Mucosa of stomach (tissue), 1 donor: Measurements from ENCODE around the gene PLGRKT.

ENCODE experiments used
- H3K27me3 ChIP-seq: one replicate; pipeline ENCODE4 v1.7.0; 2013; ENCODE audit warnings: mild to moderate bottlenecking, low read length; ENCODE audit not compliant: control insufficient read depth, insufficient read depth
- H3K36me3 ChIP-seq: one replicate; pipeline ENCODE4 v1.7.0; 2013; ENCODE audit warnings: low read length; ENCODE audit not compliant: control insufficient read depth, insufficient read depth
- H3K4me1 ChIP-seq: one replicate; pipeline ENCODE4 v1.7.0; 2013; ENCODE audit warnings: mild to moderate bottlenecking, low read length; ENCODE audit not compliant: control insufficient read depth, insufficient read depth
- H3K4me3 ChIP-seq: one replicate; pipeline ENCODE4 v1.7.0; 2013; ENCODE audit warnings: low read length
- H3K9ac ChIP-seq: one replicate; pipeline ENCODE4 v1.7.0; 2013; ENCODE audit warnings: mild to moderate bottlenecking, low read length, moderate library complexity
- H3K9me3 ChIP-seq: one replicate; pipeline ENCODE4 v1.7.0; 2013; ENCODE audit warnings: mild to moderate bottlenecking, low read length, moderate library complexity; ENCODE audit not compliant: control insufficient read depth
- donor health status: Pancreatic carcinoma.

Gene PLGRKT

DNA sequence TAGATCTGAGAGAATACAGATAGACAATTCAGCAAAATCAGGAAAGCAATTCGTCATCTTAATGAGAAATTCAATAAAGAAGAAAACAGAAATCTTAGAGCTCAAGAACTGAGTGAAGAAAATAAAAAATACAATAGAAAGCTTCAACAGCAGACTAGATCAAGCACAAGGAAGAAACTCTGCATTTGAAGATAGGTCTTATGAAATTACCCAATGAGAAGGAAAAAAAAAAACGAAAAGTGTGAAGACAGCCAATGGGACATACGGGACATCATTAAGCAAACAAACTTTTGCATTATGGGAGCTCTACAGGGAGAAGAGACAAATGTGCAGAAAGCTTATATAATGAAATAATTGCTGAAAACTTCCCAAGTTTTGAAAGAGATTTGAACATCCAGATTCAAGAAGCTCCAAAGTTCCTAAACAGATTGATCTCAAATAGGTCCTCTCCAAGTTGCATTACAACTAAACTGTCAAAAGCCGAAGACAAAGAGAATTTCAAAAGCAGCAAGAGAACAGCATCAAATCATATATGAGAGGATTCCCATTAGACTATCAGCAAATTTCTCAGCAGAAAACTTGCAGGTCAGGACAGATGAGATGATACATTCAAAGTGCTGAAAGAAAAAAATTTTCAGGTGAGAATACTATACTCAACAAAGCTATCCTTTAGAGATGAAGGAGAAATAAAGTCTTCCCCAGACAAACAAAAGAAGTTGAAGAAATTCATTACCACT, 122.4 kb downstream of the PLGRKT start:
- H3K4me3 ChIP-seq = no peak overlapping the region
- no peaks in the 10 kb centered on the region for H3K27me3 ChIP-seq
- no peaks in the 10 kb centered on the region for H3K4me1 ChIP-seq
- H3K9ac ChIP-seq = no peak overlapping the region
- H3K9me3 ChIP-seq = no peaks in the 10 kb centered on the region
- no peaks in the 10 kb centered on the region for H3K36me3 ChIP-seq

- Histone ChIP-seq H3K9me3 (no peaks in the 10 kb centered on the region), H3K9ac (no peak overlapping the region), H3K36me3 (no peaks in the 10 kb centered on the region), H3K27me3 (peaks cover 6% of the 10 kb centered on the region), H3K4me1 (no peaks in the 10 kb centered on the region), H3K4me3 (no peak overlapping the region)
Measured at GRCh38 chr9:5310851-5311250, 126.9 kb downstream of the PLGRKT start.
